Stimulated activated CD8-positive, alpha-beta memory T cell treated with anti-CD3 and anti-CD28 coated beads, Interleukin-12 subunit alpha, Interleukin-12 subunit beta, amount 100 ng/mL, for 4 hours (primary cell): ENCODE data around the gene C16orf74.

Source experiments
- DNase-seq: peaks from one replicate; pipeline ENCODE4 v3.0.0-alpha.2; 2020; ENCODE audit warnings: low read depth

The C16orf74 gene

DNA sequence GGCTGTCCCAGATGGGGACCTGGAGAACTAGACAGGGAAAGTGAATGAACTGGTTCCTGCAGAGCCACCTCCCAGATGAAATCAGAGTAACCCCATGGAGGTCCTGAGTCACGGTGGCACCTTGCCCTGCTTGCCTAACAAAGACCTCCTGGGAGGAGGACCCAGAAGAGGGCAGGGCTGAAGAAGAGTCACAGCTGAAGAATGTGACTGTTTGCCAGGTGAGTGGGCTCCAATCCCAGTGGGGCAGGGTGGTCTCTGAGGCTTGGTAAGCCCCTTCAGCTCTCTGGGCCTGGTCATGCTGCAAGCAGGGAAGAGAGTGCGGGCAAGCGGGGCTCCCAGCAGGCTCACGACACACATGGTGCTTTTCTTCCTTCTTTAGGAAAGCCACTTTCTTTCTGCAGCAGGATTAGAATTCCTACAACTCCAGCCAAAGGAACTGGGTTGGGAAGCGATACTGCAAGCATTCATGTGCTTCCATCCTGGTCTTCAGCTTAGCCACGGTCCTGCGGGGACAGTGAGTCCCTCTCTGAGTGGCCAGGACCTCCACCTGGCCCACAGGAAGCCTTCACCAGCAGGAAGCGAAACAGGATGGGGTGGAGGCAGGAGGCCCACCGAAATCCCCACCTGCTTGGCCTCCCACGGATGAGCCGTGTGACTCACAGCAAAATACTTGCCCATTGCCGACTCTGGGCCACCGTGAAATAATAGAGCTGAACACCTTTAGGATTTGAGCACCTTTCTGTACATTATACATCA lies 4.3 kb downstream of the C16orf74 start:
- DNase-seq, result no peak

DNA sequence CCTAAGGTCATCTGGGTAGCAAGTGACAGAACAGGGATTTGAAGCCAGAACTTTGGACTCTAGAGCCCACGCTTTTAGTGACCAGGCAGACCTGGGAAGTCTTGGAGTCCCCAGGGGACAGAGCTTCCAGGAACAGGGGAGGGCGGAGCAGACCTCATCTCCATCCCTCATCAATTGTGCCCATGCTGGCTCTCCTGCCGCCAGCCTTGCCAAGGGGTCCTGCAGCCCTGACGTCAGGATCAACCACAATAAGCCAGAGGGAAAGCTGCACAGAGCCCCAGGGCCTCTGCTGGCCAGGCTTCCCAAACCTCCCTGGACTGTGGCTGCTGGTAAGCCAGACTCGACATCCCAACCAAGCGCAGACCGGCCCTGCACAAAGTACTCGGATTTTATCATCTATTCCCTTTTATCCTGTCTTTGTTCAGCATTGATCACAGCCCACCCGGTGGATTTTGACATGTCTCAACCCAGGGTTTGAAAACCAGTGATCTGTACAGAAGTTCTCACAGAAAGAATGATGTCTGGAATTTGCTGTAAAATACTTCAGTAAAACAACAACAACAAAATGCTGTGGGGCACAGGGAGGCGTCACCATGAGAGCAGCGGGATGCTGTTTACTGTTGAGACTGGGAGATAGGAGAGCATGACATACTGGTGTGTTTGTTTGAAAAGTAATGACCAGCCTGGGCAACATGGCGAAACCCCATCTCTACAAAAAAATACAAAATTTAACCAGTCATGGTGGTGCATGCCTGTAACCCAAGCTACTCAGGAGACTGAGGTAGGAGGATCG lies 11.8 kb downstream of the C16orf74 start:
- no peak for DNase-seq

DNA sequence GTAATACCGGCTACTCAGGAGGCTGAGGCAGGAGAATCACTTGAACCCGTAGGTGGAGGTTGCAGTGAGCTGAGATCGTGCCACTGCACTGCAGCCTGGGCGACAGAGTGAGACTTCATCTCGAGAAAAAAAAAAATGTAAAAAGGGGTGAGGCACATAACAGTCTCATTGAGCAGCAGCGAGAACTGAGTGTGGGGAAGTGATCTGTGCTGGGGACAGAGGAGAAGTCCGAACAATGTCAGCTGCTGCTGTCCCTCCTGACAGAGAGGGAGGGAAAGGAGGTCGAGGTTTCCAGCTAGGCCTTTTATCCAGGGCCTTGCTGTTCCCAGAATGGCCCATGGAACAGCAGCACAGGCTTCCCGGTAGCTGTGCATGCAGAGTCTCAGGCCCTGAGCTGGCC lies 14.0 kb downstream of the C16orf74 start:
- no peak for DNase-seq

DNA sequence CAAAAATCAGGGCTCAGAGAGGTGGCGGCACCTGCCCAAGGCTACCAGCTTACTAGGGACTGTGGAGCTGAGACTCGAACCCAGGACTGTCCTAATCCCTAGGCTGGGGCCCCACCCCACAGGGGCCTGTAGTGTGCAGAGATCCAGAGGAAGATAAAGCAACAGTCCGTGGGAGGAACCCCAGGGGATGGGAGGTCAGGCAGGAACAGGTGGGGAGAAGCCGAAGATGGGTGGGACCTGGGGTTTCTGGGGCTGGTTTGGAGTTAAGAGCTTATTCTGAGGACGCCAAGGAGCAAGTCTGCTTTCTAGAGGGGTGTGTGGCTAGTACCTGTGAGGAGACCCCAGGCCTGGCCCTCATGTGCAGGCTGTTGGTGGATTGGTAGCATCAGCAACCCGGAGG lies 14.9 kb downstream of the C16orf74 start:
- DNase-seq, result no peak

DNA sequence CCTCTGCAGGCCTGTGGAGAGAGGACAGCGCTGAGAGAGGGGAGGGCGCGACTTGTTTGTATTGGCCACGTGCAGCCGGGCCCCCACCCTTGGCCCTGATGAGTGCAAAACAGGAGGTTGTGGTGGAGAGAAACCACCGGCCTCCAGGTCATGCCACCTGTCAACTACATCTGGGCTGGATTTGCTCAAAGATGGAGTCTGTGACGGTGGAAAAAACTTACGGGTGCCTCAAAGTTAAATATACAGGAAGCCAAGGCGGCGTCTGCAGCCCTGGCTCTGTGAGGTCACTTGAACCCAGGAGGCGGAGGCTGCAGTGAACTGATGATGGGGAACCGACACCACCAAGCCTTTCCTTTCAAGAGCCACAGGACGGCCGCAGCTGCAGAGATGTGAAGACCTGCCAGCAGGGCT lies 15.7 kb downstream of the C16orf74 start:
- DNase-seq, result no peak

DNA sequence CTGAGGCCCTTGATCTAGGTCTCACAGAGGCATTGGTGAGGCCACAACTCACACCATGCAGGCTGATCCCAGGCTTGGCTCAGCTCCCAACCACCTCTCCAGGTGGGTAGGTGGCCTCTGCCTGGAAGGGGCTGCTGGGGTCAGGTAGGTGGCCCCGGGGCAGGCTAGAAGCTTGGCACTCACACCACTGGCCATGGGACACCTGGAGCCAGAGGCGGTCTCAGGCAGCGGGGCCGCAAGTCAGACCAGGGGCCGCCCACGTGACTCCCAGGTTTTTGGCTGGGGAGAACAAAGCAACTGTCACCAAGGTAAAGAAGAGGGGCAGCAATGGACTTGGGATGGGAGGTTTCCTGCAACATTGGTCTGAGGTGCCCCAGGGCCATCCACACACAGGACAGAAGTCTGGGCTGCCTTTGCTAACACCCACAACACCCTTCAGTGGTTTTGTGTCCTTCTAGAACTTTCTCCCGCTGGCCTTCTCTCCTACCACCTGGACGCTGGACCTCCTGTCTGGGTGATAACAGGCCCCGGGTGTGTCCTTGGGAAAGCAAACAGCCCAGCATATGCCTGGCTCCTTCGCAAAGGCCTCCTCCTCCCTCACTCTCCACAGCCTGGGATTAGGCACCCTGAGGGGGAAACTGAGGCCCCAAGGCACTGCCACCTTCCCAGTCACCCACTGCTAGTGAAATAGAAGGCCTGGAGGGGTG lies 16.4 kb downstream of the C16orf74 start:
- no peak for DNase-seq

DNA sequence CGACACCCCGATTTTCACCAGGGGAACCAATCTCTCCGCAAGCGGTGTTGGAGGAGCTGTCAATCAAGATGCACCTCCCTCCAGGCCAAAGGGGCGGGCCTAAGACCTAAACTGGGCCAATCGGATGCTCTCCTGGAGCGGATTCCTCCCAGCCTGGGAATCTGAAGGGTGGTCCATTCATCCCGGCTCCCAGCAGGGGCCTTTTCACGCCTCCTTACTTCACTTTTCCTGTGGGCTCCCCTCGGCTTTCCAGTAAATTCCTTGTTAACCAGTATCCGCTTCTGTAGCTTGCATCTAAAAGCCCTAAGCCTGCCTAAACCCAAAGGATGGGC lies 17.1 kb downstream of the C16orf74 start:
- DNase-seq, result no peak

DNA sequence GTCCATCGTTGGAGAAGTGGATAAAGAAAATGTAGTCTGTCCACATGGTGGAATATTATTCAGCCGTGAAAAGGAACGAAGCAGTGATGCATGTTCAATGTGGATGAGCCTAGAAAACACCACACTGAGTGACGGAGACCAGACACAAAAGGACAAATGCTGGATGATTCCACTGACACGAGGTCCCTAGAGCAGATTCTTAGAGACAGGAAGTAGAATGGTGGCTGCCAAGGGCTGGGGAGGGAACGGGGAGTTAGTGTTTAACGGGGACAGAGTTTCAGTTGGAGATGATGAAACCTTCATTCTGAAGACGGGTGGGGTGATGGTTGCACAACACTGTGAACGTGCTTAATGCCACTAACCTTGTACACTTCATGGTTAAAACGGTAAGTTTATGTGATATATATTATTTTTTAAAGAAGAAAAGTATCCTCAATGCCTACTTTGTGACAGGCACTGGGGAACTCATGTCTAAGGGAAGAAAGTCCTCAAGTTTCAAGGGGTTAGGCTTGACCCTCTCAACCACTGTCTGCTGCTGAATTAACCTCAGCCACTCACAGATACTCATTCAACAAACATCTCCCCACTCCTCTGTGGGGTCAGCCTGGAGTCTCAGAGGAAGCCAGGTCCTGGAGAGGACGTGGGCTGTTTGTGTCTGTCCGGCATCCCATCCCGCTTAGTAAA lies 17.6 kb downstream of the C16orf74 start:
- no peak for DNase-seq

DNA sequence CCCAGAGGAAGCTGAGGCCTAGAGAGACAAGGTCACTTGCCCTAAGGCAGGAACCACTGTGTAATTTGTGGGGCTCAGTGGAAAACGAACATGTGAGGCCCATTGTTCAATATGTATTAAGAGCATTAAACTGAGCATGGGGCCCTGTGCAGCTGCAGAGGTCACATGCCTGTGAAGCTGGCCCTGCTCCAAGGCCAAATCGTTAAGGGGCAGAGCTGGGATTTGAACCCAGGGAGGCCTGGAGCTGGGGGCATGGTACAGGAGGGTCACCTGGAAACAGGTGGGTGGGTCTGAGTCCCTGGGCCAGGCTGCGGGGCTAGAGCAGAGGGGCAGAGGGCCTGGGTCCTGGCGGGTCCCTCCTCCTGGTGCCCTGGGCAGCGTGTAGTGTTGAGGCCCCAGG lies 19.7 kb downstream of the C16orf74 start:
- DNase-seq, result no peak

DNA sequence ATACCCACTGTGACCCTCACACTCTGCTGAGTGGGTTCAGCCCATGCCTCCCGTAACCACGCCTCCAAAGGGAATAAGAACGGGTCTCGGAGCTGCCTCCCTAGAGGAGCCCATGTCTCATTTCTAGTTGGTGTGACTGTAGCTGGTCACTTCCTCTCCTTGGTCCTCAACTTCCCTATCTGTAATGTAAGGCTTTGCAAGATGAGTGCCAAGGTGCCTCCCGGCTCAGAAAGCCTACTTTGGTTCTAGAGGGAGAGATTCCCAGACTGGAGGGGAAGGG lies 20.8 kb downstream of the C16orf74 start:
- DNase-seq, result no peak

DNA sequence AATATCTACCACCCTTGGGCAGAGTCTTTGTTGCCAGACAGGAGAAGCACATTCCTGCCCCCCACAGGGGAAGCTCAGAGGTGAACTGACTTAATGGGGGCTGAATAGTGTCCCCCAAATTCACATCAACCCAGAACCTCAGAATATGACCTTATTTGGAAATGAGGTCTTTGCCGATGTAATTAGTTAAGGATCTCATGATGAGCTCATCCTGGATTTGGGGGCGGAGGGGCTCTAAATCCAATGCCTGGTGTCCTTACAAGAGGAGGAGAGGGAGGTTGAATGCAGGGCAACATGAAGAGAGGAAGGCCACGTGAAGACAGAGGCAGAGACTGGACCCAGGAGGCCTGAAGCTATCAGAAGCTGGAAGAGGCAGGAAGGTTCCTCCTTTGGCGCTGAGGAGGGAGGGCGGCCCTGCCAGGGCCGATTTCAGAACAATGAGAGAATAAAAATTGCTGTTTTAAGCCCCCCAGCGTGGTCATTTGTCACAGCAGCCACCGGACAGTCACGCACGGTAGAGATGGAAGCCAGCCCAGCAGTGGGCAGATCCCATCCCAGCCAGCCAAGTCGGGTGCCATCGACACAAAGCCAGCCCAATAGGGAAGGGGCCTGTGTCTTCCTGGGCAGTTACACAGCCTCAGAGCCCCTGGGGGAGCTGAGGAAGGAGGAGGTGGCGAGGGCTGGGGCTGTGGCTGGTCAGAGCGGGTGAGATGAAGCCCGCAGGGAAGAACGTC lies 21.3 kb downstream of the C16orf74 start:
- DNase-seq, result no peak

DNA sequence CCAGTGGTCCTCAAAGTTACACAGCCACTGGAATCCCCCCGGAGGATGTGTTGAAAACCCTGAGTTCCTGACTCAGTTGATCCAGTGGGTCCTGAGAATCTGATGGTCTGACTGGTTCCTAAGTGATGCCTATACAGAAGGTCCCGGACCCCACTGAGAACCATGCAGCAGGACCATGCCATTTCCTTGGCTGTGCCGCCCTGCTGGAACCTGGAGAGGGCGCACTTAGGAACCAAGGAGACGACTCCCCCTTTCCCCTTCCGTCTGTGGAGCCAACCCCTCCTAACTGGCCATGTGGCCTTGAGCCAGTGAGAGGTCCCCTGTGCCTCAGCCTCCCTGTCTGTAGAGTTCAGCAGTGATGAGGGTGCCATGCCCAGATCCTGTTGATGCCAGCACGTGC lies 22.0 kb downstream of the C16orf74 start:
- DNase-seq, result no peak

DNA sequence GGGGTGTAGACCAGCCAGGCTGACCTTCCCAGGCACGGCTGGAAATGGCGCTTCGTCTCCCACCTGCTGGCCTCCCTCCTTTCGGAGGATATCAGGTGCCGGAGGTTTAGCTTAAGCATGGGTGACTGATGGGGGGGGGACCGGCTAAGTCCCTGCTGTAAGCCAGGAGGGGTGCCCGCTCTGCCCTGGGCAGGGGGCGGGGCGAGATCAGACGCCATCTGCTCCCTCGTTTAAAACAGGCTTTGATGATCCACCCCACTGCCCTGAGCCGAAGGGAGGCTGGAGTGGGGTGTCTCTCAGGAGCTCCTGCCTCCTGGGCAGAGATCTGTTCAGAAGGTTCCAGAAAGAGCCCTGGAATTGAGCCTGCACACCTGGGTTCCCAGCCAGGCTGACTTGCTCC lies 26.0 kb downstream of the C16orf74 start:
- DNase-seq, result no peak

DNA sequence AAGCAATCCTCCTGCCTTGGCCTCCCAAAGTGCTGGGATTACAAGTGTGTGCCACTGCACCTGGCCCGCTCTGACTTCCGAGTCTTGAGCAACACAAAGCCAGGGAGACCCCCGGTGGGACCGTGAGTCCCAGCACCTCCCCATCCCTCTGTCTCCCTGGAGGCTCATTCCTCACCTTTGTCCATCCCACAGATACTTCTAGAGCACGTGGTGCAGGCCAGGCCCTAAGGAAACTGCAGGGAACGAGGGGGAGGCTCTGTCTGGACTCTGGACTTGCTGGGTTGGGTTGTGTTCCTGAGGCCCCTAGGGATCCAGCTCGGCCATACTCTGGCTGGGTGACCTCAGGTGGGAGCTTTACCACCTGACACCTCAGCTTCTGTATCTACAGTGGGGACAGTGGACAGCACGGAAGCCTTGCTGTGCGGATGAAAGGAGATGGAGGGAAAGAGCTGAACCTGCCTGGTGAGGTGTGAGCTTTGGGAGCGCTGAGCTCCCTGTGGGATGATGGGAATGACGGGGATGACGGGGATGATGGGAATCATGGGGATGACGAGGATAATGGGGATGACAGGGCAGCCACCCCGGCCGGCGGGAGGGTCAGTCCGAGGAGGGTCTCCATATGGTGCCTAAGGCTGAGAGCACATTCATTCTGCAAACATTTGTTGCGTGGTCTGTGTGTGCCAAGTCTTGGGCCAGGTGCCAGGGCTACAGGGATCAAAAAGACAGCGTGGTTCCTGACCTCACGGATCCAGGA lies 26.6 kb downstream of the C16orf74 start:
- no peak for DNase-seq

DNA sequence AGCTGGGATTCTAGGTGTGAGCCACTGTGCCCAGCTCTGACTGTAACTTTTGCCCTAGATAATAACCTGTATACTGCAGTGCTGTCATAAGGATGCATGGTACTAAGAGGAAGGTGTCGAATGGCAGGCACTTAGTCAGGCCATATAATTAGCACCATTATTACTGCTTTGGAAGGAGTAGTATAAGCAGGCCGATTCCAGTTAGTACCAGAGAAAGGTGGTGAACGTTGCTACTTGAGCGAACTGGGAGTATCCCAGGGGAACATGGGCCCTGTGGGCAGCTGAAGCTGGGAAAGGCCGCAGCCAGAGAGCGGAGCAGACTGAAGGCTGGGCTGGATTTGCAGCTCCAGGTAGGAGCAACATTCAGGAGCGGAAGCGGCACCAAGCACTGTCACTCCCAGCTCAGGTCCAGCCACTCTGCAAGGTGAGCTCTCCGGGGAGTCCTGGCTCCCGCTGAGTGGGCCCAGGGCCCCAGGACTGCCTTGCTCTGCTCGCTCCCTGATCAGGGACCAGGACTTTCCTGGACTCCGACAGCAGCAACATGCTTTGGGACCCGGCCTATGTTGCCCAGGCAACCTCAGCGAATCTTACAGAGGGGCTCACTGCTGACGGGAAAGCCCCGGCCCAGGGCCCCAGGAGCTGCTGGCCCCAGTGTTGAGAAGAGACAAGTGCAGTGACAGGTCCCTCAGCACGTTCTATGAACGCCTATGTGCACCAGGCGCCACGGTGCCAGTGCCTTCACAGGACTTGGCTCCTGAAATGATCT lies 28.6 kb downstream of the C16orf74 start:
- no peak for DNase-seq

DNA sequence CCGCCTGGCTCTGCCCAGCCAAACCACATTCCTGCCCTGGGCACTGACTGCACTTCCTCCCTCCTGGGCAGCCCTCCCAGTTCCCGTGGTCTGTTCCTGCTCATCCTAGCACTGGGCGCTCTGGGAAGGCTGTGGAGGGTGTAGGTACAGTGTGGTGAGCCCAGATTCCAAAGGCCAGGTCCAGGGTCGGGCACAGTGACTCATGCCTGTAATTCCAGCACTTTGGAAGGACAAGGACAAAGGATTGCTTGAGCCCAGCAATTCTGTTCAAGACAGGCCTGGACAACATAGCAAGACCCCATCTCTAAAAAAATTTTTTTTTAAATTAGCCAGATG lies 30.6 kb downstream of the C16orf74 start:
- no peak for DNase-seq

DNA sequence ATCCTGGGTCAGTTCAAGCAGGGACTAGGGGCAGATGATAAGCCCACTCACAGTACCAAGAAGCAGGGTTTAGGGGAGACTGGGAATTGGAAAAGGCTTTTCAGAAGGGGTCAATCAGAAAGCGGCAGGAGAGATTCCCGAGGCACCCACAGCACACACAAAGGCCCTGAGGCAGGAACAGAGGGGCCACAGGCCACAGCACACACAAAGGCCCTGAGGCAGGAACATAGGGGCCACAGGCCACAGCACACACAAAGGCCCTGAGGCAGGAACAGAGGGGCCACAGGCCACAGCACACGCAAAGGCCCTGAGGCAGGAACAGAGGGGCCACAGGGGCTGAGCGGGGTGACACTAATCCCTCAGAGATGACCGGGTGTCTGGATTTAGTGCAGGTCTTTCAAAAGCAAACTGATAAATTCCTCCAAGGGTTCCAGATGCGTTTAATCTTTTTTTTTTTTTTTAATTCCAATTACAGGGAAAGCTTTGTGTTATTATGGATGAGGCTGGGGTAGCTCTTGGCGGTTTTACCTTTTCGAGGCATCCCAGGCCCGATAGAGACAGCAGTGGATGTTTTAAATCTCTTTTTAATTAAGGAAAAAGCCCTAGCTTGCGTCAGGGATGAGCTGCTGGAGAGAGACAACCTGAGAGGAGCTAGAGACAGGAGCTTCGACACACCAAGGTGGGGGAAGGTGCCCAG lies 31.1 kb downstream of the C16orf74 start:
- DNase-seq, result no peak

DNA sequence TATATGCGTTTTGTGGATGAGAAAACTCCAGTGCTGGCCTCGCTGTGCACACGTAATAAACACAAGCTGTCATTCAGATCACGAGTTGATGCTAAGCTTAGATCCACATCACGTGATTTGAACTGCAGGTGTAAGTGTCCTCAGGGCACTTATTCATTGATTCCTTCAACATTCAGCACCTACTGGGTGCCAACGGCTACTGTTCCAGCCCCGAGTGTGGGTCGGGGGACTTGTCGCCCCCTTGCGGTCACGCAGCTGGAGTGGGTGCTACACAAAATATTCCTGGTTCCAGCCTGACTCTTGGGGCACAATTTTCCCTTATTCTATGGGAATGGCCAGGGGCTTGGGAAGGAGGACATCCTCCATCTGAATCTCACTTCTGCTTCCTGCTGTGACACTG lies 32.2 kb downstream of the C16orf74 start:
- DNase-seq, result no peak

DNA sequence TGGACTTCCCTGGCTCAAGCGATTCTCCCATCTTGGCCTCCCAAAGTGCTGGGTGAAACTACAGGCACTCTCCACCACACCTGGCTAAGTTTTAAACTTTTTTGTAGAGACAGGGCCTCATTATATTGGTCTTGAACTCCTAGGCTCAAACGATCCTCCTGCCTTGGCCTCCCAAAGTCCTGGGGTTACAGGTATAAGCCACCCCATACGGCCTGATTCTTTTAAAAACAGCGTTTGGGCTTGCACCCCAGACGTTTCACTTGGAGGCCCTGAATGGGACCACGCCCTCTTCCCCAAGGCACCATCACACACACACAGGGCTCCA lies 32.8 kb downstream of the C16orf74 start:
- DNase-seq, result no peak
